Ovary (tissue), 9 donors: ENCODE data around the gene FGD4. TPM values are rescaled to one million over a fixed set of nuclear protein-coding genes. Genes with fewer than 3 reads are reported as not detected.

Source experiments
- DNase-seq, 5 donors: peaks; one replicate each; pipeline ENCODE4 v3.0.0-alpha.2; 2019 to 2020
- H3K27ac ChIP-seq, 2 donors: fragments of 200-600 bp; one replicate each; pipeline versions ENCODE4 v1.5.1 to v1.8.0; 2019 to 2022
- H3K27me3 ChIP-seq: fragments of 200-600 bp; one replicate; pipeline ENCODE4 v1.8.0; 2022
- H3K36me3 ChIP-seq: fragments of 200-600 bp; sonication (generic); one replicate; pipeline ENCODE4 v1.5.1; 2019
- H3K4me1 ChIP-seq: one replicate; pipeline ENCODE4 v1.8.1; 2013; ENCODE audit warnings: mild to moderate bottlenecking, moderate library complexity; ENCODE audit not compliant: insufficient read depth
- H3K4me3 ChIP-seq: fragments of 200-600 bp; sonication (generic); one replicate; pipeline ENCODE4 v1.5.1; 2017
- H3K9me3 ChIP-seq, 2 donors: fragments of 200-600 bp in 1 of 2; sonication (generic) in 1 of 2; one replicate each; pipeline versions ENCODE4 v1.5.1 to v1.8.1; 2013 to 2019; ENCODE audit warnings: mild to moderate bottlenecking in 1 of 2, moderate library complexity in 1 of 2
- CTCF ChIP-seq, 3 donors: fragments of 450-650 bp in 2 of 3; fragments of 200-600 bp in 1 of 3; IDR thresholded peaks; one replicate each; pipeline versions ENCODE4 v1.5.1 to v1.8.0; 2016 to 2022; ENCODE audit warnings: antibody characterized with exemption in 3 of 3, mild to moderate bottlenecking in 1 of 3
- EP300 ChIP-seq: sonication (generic); formaldehyde crosslinking; IDR thresholded peaks from one replicate; pipeline ENCODE4 v1.6.1; 2017; ENCODE audit warnings: antibody characterized with exemption
- POLR2A ChIP-seq: fragments of 450-650 bp; IDR thresholded peaks from one replicate; pipeline ENCODE4 v1.6.1; 2017; ENCODE audit warnings: antibody characterized with exemption, mild to moderate bottlenecking, moderate library complexity
- WGBS, 3 donors: extraction: QIAGEN DNeasy Blood & Tissue Kit in 1 of 3; methylation state at CpG; one replicate each; pipeline versions ENCODE4 v1.1.5 to v1.1.7; 2013 to 2017; 5-methylcytosine and 5-hydroxymethylcytosine counted together
- intact Hi-C, 4 donors: fragments of 100-400 bp; cut with DNase I; formaldehyde crosslinking; loops; one replicate each; pipeline versions ENCODE4 v1.11.0 to v1.15.1; 2022 to 2023
- polyA plus RNA-seq, 2 donors: library from polyadenylated mRNA; stranded (reverse); fragments of 200-250 nt in 1 of 2; fragments of 350-450 nt in 1 of 2; fragmentation: Illumina TruSeq in 1 of 2; extraction: RNeasy Lipid Tissue Mini Kit (QIAGEN cat#74804) in 1 of 2; gene quantifications; one replicate each; pipeline ENCODE4 v1.2.3, GENCODE V29; 2013 to 2014
- total RNA-seq, 7 donors: library from RNA; depleted of rRNA in 2 of 7; stranded (reverse); fragments of >200 nt in 2 of 7; fragmentation: NEBNext Ultra II Directional in 3 of 7; extraction: Animal tissue kit (Norgen Biotek cat#: 25700) in 3 of 7; gene quantifications; one replicate each; pipeline versions ENCODE4 v1.1.0 to v1.2.4, GENCODE V29; 2016 to 2023
- donor health status: DM: no; HTN: no; CAD: no; lungs with moderate emphysema.
- donor health status: DM: no; HTN: no; CAD: no.
- donor health status: Bipolar disorder and iron deficiency.
- donor health status: DM: yes; HTN: yes; CAD: no.
- donor health status: DM: no; HTN: no; CAD: no.
- donor health status: DM: yes; HTN: yes; CAD: no.

FGD4 gene
- total and polyA plus RNA-seq, 9 donors, result 14.6 to 85.0 (median 51.6) TPM

- 53 to 73% (median 60%) methylated on average over 1 of the region's 1 CpG for WGBS, 3 donors
- Histone ChIP-seq H3K4me3 (no peak overlapping the region), H3K4me1 (no peaks in the 10 kb centered on the region), H3K36me3 (no peaks in the 10 kb centered on the region), H3K27me3 (no peaks in the 10 kb centered on the region), H3K27ac (no peak overlapping the region), H3K9me3 (no peaks in the 10 kb centered on the region)
- intact Hi-C loops, result no loop called here
- TF ChIP-seq EP300 (no peak), POLR2A (no peak), CTCF (IDR thresholded peaks at IDR 0.05) (no peak)
- no peak for DNase-seq
Observed at GRCh38 chr12:32515137-32515873, 115.9 kb downstream of the FGD4 start.

- no peak for DNase-seq
- TF ChIP-seq CTCF (IDR thresholded peaks at IDR 0.05) (no peak), POLR2A (no peak), EP300 (no peak)
- H3K27me3 ChIP-seq, result no peaks in the 10 kb centered on the region
- H3K9me3 ChIP-seq, result no peaks in the 10 kb centered on the region
- intact Hi-C loops, result no loop called here
- H3K27ac ChIP-seq, result no peak overlapping the region
- 87 to 95% (median 92%) methylated on average over 2 of the region's 2 CpGs for WGBS, 3 donors
- H3K4me1 ChIP-seq, result no peaks in the 10 kb centered on the region
- no peak overlapping the region for H3K4me3 ChIP-seq
- no peaks in the 10 kb centered on the region for H3K36me3 ChIP-seq
Observed at GRCh38 chr12:32516230-32516629, 116.9 kb downstream of the FGD4 start.

- DNase-seq, result no peak
- intact Hi-C loops, result no loop called here
- H3K4me1 ChIP-seq, result peaks cover 2% of the 10 kb centered on the region
- no peaks in the 10 kb centered on the region for H3K36me3 ChIP-seq
- WGBS, 3 donors, result 96 to 97% (median 96%) methylated on average over 5 of the region's 5 CpGs
- no peak overlapping the region for H3K27ac ChIP-seq
- no peak overlapping the region for H3K4me3 ChIP-seq
- H3K27me3 ChIP-seq, result no peaks in the 10 kb centered on the region
- TF ChIP-seq POLR2A (no peak), CTCF (IDR thresholded peaks at IDR 0.05) (no peak), EP300 (no peak)
- H3K9me3 ChIP-seq, result no peaks in the 10 kb centered on the region
Observed at GRCh38 chr12:32517966-32518365, 118.6 kb downstream of the FGD4 start.

- Histone ChIP-seq H3K27ac (no peak overlapping the region), H3K4me1 (peaks cover 2% of the 10 kb centered on the region), H3K27me3 (no peaks in the 10 kb centered on the region), H3K9me3 (no peaks in the 10 kb centered on the region), H3K36me3 (no peaks in the 10 kb centered on the region), H3K4me3 (no peak overlapping the region)
- intact Hi-C loops, result no loop called here
- DNase-seq, result no peak
- TF ChIP-seq POLR2A, result no peak
- no peak for TF ChIP-seq EP300
- TF ChIP-seq CTCF (IDR thresholded peaks at IDR 0.05), result no peak
- 88 to 94% (median 92%) methylated on average over 3 of the region's 3 CpGs for WGBS, 3 donors
Observed at GRCh38 chr12:32519047-32519446, 119.7 kb downstream of the FGD4 start.
